GM21367 (cell line): ENCODE data around the gene WDR27.
"Not testable (repeated sequence)": the region's sequence is repeated elsewhere in the genome, so short reads cannot be mapped to it uniquely, and the experiment has no call there.

ENCODE experiments used
- ATAC-seq: cut with Tn5 transposase; IDR thresholded peaks from one replicate; pipeline ENCODE4 v1.9.1; 2021; ENCODE audit not compliant: unreplicated experiment

The WDR27 gene

DNA sequence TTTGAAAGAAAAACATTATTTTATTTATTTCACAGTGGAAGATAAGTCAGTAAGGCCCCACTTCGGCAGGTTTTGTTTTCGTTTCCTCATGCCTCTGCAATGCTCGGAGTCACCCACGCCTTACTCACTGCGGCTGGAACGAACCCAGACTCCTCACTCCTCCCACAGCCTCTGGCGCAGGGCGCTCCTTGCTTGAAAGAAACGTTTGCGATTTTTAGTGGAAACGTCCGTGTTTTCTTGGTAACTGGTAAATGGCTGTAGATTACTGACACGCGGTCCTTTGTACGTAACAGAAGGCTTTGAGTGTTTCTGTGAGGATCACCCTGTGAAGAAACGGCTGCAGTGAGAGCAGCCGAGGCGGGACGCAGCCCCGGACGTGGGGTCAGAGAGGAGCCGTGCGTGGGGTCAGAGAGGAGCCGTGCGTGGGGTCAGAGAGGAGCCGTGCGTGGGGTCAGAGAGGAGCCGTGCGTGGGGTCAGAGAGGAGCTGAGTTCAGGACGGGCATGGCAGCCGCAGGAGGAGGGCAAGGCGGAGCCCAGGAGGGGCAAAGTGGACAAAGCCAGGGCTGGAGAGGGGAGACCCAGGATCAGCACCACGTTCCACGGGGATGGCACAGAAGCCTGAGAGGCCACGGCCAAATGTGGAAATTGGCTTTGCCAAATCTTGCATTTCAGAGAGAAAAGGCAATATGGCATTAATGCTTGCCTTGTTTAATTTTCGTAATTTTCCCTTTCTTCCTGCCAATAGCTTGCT lies 249.5 kb downstream of the WDR27 start:
- no peak for ATAC-seq

DNA sequence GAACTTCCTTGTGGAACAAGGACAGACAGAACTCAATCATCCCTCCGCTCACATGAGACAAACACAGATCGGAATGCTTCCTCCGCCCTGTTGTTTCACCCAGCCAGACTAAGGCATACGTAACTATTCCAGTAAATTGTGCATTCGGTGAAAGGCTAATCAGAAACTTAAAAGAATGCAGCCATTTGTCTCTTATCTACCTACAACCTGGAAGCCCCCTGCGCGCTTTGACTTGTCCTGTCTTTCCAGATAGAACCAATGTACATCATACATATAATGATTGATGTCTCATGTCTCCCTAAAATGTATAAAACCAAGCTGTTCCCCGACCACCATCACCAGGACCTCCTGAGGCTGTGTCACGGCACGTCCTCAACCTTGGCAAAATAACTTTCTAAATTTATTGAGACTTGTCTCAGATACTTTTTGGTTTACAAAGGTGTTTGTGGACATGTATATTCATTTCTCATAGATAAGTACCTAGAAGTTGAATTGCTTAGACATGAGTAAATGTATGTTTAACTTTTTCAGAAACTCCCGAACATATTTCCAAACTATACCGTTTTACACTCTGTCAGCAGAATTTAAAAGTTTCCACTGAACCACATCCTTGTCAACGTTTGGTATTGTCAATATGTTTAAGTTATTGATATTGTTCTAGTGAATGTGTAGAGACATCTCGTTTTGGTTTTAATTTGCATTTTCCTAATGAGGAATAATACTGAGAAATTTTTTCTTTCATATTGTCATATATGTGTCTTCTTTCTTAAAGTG lies 250.6 kb downstream of the WDR27 start:
- ATAC-seq: no peak

DNA sequence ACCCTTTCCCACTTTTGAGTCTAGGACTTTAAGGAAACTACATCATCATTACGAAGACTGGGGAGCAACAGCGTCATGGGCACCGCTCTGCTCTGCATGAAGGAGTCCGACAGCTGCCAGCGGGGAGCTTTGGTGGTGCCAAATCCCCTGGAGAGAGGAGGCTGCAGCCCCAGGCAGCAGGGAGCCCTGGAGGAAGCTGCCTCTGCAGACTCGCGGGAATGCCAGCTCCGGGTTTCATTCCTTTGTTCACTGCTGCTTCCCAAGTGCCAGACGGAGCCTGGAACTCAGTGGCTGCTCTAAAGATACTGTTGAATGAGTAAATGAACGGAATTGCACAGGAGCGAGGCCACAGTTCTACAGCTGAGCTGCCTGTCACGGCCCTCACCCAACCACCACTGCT lies 251.7 kb downstream of the WDR27 start:
- no peak for ATAC-seq

DNA sequence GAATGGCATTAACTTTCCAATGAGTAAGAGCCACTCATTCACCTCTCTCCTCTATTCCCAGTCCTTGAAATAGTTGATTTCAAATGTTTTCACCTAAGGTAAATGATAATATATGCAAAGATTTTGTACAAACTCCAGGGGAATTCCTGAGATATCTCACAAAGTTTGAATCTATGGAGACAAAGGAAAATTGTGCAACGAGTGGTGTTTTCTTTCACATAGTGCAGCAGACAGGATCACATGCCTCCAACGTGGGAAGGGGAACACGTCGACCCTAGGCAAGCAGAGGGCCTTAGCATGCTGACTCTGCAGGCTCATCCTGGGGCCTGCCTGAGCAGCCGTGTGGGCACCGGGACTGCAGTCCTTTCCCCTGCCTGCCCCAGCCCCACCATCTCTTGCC lies 252.6 kb downstream of the WDR27 start:
- ATAC-seq: no peak

DNA sequence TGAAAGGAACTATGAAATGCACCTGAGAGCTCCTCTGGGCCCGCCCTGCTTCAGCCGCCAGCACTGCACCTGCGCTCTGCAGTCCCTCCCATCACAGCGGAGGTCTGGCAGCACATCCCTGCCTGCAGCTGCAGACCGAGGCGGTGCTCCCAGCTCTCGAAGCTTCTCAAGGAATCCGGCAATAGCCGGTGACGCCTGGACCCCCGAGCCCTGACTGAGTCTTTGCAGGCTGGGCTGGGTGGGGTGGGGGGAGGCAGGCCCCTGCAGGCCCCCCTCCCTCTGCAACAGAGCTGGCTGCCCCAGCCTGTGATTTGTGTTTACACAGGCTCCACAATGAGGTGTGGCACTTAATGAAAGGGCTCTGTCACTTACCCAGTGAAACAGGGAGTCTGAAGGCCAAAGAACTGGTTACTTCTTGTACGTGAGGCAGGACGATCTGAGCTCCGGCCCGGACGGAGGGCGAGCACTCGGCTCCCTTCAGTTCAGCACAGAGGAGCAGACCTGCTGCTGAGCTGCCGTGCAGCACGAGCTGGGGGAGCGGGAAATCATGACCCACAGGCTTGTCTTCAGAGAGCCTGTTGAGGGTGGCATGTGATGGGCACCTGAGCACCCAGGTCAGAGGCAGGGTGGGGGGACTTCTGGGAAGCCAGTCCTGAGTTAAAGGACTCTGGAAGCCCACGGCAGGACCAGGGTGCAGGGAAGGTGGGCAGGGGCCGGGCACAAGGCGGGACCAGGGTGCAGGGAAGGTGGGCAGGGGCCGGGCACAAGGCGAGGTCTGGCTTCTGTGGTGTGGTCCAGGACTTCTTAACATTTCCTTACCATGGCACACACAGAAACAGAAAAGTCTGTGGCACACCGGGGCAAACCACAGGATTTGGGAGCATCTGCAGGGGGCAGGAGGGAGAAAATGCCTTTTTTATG lies 255.9 kb downstream of the WDR27 start:
- ATAC-seq: no peak

DNA sequence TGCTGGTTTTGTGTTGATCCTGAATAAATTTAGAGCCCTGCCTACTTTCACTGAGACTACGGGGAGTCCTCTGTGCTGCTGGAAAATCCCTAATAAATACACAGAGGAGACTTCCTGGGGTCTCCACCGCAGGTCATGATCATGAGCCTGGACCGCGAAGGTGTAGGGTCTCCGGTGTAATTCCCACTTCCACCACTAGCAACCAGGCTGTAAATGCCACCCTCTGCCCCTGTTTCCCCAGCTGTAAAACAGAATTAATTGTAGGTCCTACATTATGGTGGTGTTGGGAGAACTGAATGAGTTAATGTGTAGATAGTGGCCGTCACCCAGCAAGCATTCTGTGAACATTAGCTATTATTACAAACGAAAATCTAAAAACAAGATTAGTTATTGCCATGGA lies 256.6 kb downstream of the WDR27 start:
- no peak for ATAC-seq

DNA sequence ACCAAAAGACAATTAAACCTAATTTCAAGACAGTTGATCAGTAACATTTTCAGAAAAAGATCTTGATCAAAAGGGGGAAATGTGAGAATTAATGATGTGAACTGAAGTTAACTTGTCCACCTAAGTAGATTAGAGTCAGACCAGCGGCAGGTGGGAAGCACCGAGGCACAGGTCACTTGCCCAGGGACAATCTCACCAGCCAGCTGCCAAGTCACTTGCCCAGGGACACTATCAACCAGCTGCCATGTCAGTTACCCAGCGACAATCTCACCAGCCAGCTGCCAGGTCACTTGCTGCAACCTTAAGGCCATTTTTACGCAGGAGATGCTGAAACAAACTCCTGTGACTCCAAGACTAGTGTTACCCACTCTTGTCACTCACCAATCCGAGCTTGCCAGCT lies 260.5 kb downstream of the WDR27 start:
- no peak for ATAC-seq

DNA sequence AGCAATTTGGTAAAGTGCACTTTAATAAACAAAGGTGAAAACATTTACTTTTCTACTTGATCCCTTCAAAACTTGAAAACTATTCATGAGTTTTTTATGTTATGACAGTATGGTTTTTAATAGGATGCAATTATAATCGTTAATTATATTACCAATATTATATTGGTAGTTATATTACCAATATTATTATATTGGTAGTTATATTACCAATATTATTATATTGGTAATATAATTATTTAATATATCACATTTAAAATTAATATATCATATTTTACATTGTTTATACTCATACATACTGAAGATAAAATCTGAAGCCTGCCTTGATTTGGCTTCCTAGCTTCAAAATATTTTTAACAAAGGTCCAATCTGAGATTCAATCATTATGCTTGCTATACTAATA lies 262.1 kb downstream of the WDR27 start:
- ATAC-seq: no peak

DNA sequence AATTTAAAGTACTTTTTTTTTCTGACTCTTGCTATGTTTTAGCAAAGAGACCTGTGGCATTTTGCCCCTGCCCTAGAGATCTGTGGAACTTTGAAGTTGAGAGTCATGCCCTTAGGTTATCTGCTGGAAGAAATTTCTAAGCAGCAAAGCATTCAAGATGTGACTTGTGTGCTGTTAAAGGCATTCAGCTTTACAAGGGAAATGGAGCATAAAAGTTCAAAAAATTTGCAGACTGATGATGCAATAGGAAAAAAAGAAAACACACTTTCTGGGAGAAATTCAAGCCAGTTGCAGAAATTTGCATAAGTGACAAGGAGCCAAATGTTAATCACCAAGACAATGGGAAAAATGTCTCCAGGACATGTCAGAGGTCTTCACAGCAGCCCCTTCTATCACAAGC lies 267.3 kb downstream of the WDR27 start:
- ATAC-seq: not testable (repeated sequence)

DNA sequence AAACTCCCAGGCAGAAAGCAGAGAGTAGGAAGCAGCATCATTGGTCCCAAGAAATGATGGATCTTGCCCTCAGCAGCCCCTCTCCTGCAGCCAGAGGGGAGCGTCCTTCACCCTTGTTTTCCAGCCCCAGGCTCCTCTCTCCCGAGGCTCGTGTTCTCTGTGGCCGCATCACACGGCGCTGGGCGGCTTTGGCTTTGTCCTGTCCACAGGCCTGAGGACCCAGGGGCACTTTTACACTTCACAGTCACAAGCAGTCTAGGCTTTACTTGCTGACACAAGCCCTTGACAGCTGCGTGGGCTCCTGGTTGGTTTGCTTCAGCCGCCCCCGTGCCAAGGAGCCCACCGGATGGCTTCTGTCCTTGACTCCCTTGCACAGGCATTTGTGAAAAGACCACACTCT lies 272.8 kb downstream of the WDR27 start:
- no peak for ATAC-seq

DNA sequence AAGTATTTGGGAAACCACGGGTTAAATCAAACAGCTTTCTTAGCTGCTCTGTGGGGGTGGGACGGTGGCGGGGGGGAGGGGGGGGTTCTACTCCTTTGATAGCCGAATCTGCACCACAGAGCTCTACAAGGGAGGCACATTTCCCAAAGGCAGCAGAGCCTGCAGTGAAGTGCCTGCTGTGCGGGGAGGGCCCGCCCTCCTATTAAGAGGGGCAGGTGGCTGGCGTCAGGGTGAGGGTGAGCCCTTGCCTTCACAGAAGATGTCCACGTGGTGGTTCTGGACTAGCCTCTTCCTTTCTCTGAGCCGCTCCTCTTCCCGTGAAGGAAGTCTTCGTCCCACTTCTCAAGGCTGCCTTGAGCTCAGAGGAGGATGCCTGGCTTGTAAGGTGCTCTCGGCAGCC lies 273.3 kb downstream of the WDR27 start:
- ATAC-seq: no peak

DNA sequence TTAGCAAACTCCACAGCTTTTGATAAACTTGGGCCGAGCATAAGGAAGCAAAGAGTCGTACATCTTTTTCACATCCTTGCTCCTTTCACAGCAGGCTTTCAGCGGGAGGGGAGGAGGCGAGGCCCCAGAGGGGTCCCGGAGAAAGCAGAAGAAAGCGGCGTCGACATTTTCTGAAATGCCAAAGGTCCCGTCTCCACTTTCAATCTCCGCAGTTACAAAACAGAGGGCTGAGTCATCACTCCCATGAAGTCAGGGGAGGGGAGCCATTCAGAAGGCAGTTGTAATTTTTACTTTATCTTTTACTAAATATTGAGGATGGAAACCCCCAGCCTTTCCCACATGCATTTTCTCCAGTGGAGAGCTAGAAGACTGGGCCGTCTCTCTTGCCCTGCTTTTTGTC lies 274.0 kb downstream of the WDR27 start:
- ATAC-seq: no peak

DNA sequence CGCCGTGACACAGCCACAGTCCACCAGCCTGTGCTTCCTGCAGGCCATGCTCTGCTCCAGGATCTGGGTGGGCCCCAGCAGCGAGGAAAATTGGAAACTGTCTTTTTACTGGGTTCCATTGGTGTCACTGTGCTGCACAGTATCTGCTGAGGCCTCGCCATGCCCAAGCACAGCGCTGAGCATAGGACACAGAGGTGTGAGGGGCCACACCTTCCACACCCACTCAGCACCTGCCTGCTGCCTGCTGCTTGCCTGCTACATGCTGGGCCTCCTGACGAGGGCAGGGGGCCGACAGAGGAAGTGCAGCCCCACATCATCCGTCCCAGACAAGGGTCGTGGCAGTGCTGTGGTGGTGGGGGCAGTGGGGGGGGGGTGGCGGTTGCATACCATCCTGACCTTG lies 275.2 kb downstream of the WDR27 start:
- no peak for ATAC-seq

DNA sequence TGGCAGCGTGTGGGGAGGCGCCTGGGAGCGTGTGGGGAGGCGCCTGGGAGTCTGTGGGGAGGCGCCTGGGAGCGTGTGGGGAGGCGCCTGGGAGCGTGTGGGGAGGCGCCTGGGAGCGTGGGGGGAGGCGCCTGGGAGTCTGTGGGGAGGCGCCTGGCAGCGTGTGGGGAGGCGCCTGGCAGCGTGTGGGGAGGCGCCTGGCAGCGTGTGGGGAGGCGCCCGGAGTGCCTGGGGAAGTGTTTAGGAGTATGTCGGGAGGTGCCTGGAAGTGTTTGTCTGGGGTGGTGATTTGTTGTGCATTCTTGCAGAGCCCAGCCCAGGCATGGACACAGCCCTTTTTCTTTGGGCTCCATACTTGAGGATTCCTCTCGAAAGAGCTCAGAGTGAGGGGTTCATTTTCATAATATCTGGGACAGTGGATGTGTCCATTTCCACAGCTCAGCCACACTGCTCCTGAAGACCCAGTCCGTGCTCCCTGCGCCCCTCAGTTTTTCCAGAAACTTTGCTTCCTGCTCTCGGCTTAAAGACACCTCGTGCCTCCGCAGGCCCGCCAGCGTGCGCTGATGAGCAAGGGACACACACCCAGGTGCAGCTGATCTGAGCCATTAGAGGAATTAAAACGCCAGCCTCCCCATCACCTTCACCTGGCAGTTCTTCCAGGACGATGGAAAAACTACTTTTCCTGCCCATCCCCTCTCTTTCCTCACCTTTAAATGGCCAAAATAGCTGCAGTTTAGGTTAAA lies 276.0 kb downstream of the WDR27 start:
- no peak for ATAC-seq

DNA sequence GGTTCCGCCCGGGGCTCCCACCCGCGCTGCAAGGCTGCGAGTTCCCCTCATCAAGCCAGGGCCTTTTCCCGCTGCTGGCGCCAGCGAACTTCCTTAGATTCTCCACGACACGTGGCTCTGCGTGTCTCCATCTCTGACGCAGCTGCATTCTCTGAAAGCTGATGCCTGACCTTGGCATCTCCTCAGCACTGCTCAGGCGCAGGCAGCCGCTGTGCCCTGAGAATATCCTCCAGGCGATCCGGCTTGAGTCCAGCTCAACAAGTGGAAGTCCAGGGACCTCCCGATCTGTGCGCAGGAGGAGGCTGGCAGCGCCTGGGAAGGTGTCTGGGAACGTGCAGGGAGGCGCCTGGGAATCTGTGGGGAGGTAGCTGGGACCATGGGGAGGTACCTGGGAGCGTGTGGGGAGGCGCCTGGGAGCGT lies 277.0 kb downstream of the WDR27 start:
- peak; percentile 58 for ATAC-seq

DNA sequence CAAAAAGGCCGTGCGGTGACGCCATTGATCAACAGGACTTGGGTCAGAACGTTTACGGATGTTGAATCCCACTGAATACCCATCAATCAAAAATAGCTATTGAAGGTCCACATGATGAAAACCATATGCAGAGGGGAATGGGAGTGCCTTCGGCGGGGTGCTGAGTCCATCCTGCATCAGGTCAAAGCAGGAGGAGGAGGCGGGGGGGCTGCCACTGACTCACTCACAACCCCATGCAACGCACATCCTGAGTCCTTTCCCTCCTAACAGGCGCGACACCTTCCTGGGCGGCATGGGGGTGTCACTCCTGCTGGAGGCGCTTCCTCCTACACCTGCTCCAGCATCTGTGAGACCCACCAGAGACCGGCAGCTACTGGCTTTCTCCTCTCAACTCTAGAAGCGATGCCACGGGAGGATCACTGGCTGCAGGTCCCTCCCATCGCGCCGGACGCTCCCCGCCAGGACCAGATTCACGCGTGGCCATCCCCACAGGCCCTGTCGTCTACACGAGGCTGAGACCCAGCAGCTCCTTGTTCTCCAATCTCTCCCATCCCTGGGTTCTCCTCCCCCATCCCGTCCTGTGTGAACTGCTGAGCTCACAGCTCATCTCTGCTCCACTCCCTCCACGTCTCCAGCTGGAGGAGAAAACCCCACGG lies 277.6 kb downstream of the WDR27 start:
- no peak for ATAC-seq

DNA sequence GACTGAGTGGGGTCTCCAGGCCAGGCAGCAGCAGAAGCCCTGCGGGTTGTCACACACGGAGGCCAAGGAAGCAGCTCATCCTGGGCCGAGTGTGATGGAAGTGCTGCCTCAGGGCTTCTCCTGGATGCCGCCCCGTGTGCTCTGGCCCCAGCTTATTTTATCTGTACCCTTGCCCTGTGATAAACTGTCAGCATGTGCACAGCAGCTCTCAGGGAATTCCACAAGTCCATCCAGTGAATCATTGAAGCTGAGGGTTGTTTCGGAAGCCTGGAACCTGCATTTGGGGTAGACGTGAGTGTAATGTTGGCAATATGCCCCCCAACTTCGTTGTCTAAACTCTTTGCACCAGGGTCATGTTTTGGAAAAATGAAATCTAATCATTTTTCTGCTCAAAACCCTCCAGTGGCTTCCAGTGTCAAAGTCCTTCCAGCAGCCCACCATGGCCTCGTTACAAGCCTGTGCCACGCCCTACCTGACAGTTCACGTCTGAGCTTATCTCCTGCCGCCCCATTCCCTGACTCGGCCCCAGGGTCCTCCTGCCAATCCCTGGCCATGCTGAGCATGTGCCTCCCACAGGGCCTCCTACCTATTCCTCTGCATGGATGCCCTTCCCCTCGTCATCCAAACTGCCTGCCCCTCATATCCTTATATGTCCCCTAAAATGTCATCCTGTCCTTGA lies 280.1 kb downstream of the WDR27 start:
- no peak for ATAC-seq

DNA sequence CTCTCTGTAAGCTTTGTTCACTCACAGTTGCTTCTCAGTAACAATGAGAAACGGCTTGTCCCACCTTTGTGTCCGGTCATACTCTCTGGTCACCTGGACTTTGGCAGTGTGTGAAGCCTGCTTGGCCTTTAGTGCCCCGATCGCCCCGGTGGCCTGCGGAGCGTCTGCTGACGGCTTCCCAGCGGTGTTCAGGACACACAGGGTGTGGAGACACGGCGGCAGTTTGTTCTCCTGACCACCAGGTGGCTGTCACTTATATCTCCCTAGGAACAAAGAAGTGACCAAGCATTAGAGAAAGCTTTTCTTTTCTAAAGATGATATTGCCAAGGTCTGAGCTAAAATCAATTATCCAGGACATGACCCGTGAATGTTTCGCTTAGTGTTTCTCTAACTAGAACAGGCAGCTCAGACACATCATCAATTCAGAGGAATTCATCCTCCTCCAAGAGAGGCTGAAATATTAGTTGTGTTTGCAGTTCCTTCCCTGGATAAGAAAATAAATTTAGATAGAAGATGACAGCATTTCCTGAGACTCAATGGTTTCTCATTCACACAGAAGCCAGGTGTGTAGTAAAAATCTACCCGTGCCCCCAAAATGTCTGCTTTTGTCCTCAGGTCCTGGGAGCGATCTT lies 280.8 kb downstream of the WDR27 start:
- peak; percentile 66 for ATAC-seq

DNA sequence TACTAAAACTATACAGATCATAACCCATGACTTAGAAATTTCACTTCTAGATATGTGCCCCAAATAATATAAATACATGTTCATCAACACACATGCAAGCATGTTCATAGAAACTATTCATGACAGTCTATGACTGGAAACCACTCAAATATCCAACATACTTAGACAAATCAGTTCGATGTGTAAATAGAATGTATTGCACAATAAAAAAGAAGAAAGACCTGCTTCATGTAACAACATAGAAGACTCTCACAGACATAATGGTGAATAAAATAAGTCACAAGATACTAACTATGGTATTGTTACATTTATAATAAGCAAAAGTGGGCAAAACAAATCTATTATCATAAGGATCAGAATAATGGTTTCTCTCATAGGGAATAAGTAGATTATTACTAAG lies 284.7 kb downstream of the WDR27 start:
- no peak for ATAC-seq
